Fibroblast of lung (primary cell): ENCODE results near the gene C16orf82.

ENCODE experiments used
- CTCF ChIP-seq, 2 donors: IDR thresholded peaks in 1 of 2; conservative IDR thresholded peaks in 1 of 2; 1 replicate in 1 of 2; 2 replicates in 1 of 2; pipeline ENCODE4 v1.5.1; 2011 to 2012; ENCODE audit warnings: low read length in 2 of 2, control low read depth in 1 of 2, inconsistent platforms in 1 of 2, low read depth in 1 of 2, mild to moderate bottlenecking in 1 of 2
- EZH2 ChIP-seq: IDR thresholded peaks from 2 replicates; pipeline ENCODE4 v1.5.1; 2012; ENCODE audit warnings: low read length, control low read depth, mild to moderate bottlenecking; ENCODE audit errors: missing control alignments

GRCh38 chr16:27096375-27096774 is 29.6 kb downstream of the C16orf82 start:
- TF ChIP-seq CTCF (conservative IDR thresholded peaks at IDR 0.05 in 1 of 2, IDR thresholded peaks at IDR 0.05 in 1 of 2; ENCODE audit: low read depth in 1 of 2, low read length in 2 of 2) (no peak), EZH2 (no peak)
